ENCODE results near the gene BTBD9.

BTBD9 gene

GRCh38 chr6:38555606-38556005 lies 84.1 kb downstream of the BTBD9 start:
- no peak for DNase-seq (ENCODE audit: low read depth in 2 of 2)

GRCh38 chr6:38554700-38555413 lies 84.9 kb downstream of the BTBD9 start:
- no peak for DNase-seq (ENCODE audit: low read depth in 2 of 2)

GRCh38 chr6:38554014-38554413 lies 85.7 kb downstream of the BTBD9 start:
- DNase-seq (ENCODE audit: low read depth in 2 of 2): no peak

GRCh38 chr6:38552121-38552520 lies 87.6 kb downstream of the BTBD9 start:
- no peak for DNase-seq (ENCODE audit: low read depth in 2 of 2)

- no peak for DNase-seq (ENCODE audit: low read depth in 2 of 2)
Observed at GRCh38 chr6:38549795-38550194, 89.9 kb downstream of the BTBD9 start.

- no peak for DNase-seq (ENCODE audit: low read depth in 2 of 2)
Observed at GRCh38 chr6:38549180-38549579, 90.5 kb downstream of the BTBD9 start.

- no peak for DNase-seq (ENCODE audit: low read depth in 2 of 2)
Observed at GRCh38 chr6:38543022-38543421, 96.7 kb downstream of the BTBD9 start.

GRCh38 chr6:38542031-38542430 lies 97.7 kb downstream of the BTBD9 start:
- no peak for DNase-seq (ENCODE audit: low read depth in 2 of 2)

GRCh38 chr6:38533064-38533463 lies 106.7 kb downstream of the BTBD9 start:
- DNase-seq (ENCODE audit: low read depth in 2 of 2): no peak

GRCh38 chr6:38531134-38531533 lies 108.6 kb downstream of the BTBD9 start:
- DNase-seq (ENCODE audit: low read depth in 2 of 2): no peak

- no peak for DNase-seq (ENCODE audit: low read depth in 2 of 2)
Observed at GRCh38 chr6:38528196-38528965, 111.3 kb downstream of the BTBD9 start.

GRCh38 chr6:38527371-38527770 lies 112.4 kb downstream of the BTBD9 start:
- DNase-seq (ENCODE audit: low read depth in 2 of 2): no peak

- DNase-seq (ENCODE audit: low read depth in 2 of 2): no peak
Observed at GRCh38 chr6:38525888-38526287, 113.8 kb downstream of the BTBD9 start.

GRCh38 chr6:38524436-38525145 lies 115.1 kb downstream of the BTBD9 start:
- no peak for DNase-seq (ENCODE audit: low read depth in 2 of 2)

- no peak for DNase-seq (ENCODE audit: low read depth in 2 of 2)
Observed at GRCh38 chr6:38522322-38522721, 117.4 kb downstream of the BTBD9 start.

GRCh38 chr6:38518511-38519304 lies 121.0 kb downstream of the BTBD9 start:
- no peak for DNase-seq (ENCODE audit: low read depth in 2 of 2)

GRCh38 chr6:38517005-38517404 lies 122.7 kb downstream of the BTBD9 start:
- no peak for DNase-seq (ENCODE audit: low read depth in 2 of 2)

- DNase-seq (ENCODE audit: low read depth in 2 of 2): no peak
Observed at GRCh38 chr6:38514399-38514798, 125.3 kb downstream of the BTBD9 start.

GRCh38 chr6:38512211-38512610 lies 127.5 kb downstream of the BTBD9 start:
- no peak for DNase-seq (ENCODE audit: low read depth in 2 of 2)

GRCh38 chr6:38510205-38510604 lies 129.5 kb downstream of the BTBD9 start:
- DNase-seq (ENCODE audit: low read depth in 2 of 2): no peak

- no peak for DNase-seq (ENCODE audit: low read depth in 2 of 2)
Observed at GRCh38 chr6:38509713-38510112, 130.0 kb downstream of the BTBD9 start.

GRCh38 chr6:38508894-38509293 lies 130.8 kb downstream of the BTBD9 start:
- no peak for DNase-seq (ENCODE audit: low read depth in 2 of 2)

Data from stimulated activated CD8-positive, alpha-beta memory T cell treated with anti-CD3 and anti-CD28 coated beads, Interleukin-2, amount 100 ng/mL, for 1 hour (primary cell).